ENCODE measurements around the gene LHFPL6. TPM values are rescaled to one million over a fixed set of nuclear protein-coding genes. Genes with fewer than 3 reads are reported as not detected.

Gene LHFPL6
- total RNA-seq, 1 experiment from 2014 or later, result 25.7 TPM

- H3K27ac ChIP-seq (ENCODE audit: low read length), result peak overlapping the region; percentile 54
- POLR2A ChIA-PET, result interaction anchor here (0.6 kb wide), 1 partner anchor 372 kb away, joined by 3 read pairs; no protein-coding TSS in a partner anchor
- CTCF ChIA-PET, result interaction anchor here (0.6 kb wide), 1 partner anchor 490 kb away, joined by 3 read pairs; no protein-coding TSS in a partner anchor
- 0 out of 4 replicates have a peak overlapping the region, but pooled peaks of 1 of the 2 experiments have one; percentile 8 for H3K4me3 ChIP-seq (ENCODE audit: low read depth in 2 of 2, low read length in 2 of 2)
- H3K9me3 ChIP-seq (ENCODE audit: control insufficient read depth, insufficient read depth, low read depth, low read length), result no peaks in the 10 kb centered on the region
- no peaks in the 10 kb centered on the region for H3K27me3 ChIP-seq (ENCODE audit: control insufficient read depth, insufficient read depth, low read length)
- DNase-seq (ENCODE audit: low read depth, low spot score) (no peak), ATAC-seq (peak; percentile 90)
- intact Hi-C loops (cut with micrococcal nuclease; ENCODE audit: unreplicated experiment) (loop anchor here (10.0 kb wide), 1 partner anchor 98 kb away; the partner anchor contains the start of gene LHFPL6), in situ Hi-C loops (cut with HindIII; ENCODE audit: low pct_unique_long_range_greater_than_20kb, low sequenced_read_pairs) (no loop called here)
- no TSS peak for BruUV-seq (replicated peaks)
- H3K4me1 ChIP-seq (ENCODE audit: control insufficient read depth, insufficient read depth, low read length), result peaks cover 13% of the 10 kb centered on the region
- TF ChIP-seq CTCF (IDR thresholded peaks at IDR 0.05), result no peak
- TF ChIP-seq TCF7L2 (IDR thresholded peaks at IDR 0.05; ENCODE audit: low read depth, low read length), result no peak; the same call in 1 of the 2 replicates
- TF ChIP-seq, protein P1, sequence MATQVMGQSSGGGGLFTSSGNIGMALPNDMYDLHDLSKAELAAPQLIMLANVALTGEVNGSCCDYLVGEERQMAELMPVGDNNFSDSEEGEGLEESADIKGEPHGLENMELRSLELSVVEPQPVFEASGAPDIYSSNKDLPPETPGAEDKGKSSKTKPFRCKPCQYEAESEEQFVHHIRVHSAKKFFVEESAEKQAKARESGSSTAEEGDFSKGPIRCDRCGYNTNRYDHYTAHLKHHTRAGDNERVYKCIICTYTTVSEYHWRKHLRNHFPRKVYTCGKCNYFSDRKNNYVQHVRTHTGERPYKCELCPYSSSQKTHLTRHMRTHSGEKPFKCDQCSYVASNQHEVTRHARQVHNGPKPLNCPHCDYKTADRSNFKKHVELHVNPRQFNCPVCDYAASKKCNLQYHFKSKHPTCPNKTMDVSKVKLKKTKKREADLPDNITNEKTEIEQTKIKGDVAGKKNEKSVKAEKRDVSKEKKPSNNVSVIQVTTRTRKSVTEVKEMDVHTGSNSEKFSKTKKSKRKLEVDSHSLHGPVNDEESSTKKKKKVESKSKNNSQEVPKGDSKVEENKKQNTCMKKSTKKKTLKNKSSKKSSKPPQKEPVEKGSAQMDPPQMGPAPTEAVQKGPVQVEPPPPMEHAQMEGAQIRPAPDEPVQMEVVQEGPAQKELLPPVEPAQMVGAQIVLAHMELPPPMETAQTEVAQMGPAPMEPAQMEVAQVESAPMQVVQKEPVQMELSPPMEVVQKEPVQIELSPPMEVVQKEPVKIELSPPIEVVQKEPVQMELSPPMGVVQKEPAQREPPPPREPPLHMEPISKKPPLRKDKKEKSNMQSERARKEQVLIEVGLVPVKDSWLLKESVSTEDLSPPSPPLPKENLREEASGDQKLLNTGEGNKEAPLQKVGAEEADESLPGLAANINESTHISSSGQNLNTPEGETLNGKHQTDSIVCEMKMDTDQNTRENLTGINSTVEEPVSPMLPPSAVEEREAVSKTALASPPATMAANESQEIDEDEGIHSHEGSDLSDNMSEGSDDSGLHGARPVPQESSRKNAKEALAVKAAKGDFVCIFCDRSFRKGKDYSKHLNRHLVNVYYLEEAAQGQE (IDR thresholded peaks at IDR 0.05; ENCODE audit: insufficient read depth in 1 of 2, low read depth in 2 of 2, low read length in 1 of 2), result no peak
- TF ChIP-seq SIN3A (IDR thresholded peaks at IDR 0.05; ENCODE audit: borderline replicate concordance, insufficient read depth, low read depth, low read length), result no peak
- peak; percentile 42; the same call in 1 of the 2 replicates for TF ChIP-seq POLR2AphosphoS5 (IDR thresholded peaks at IDR 0.05; ENCODE audit: low read depth, low read length)
- H3K36me3 ChIP-seq (ENCODE audit: control insufficient read depth, insufficient read depth, low read length), result no peaks in the 10 kb centered on the region
Measured at GRCh38 chr13:39506559-39507390, 96.2 kb downstream of the LHFPL6 start.

DNA sequence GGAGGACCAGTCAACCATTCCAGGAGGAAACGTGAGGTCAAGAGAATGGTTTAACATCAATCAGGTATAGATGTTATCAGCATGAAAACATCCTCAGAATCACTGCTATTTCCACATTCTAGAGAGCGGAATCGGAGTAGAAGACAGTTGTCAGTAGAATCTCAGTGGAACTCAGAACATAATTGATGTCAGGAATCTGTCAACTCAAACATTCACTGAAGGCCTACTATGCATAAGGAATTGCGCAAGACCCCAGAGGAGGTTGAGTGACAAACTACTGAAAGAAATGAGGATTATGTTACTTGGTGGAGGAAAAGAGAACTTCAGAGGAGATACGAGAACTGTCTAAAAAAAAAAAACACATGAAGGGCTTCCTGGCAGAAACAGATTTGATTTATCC is 97.8 kb downstream of the LHFPL6 start:
- Histone ChIP-seq H3K4me1 (ENCODE audit: control insufficient read depth, insufficient read depth, low read length) (peaks cover 18% of the 10 kb centered on the region), H3K36me3 (ENCODE audit: control insufficient read depth, insufficient read depth, low read length) (no peaks in the 10 kb centered on the region), H3K27ac (ENCODE audit: low read length) (peak overlapping the region; percentile 48; the same call in 1 of the 2 replicates), H3K9me3 (ENCODE audit: control insufficient read depth, insufficient read depth, low read depth, low read length) (no peaks in the 10 kb centered on the region), H3K27me3 (ENCODE audit: control insufficient read depth, insufficient read depth, low read length) (no peaks in the 10 kb centered on the region), H3K4me3 (ENCODE audit: low read depth in 2 of 2, low read length in 2 of 2) (no peak overlapping the region)
- no peak for ATAC-seq
- BruUV-seq (replicated peaks), result no TSS peak
- ChIA-PET CTCF (no interaction called here), POLR2A (no interaction called here)
- TF ChIP-seq SIN3A (IDR thresholded peaks at IDR 0.05; ENCODE audit: borderline replicate concordance, insufficient read depth, low read depth, low read length) (no peak), CTCF (IDR thresholded peaks at IDR 0.05) (no peak), TCF7L2 (IDR thresholded peaks at IDR 0.05; ENCODE audit: low read depth, low read length) (no peak), POLR2AphosphoS5 (IDR thresholded peaks at IDR 0.05; ENCODE audit: low read depth, low read length) (no peak)
- TF ChIP-seq, protein P1 (IDR thresholded peaks at IDR 0.05; ENCODE audit: insufficient read depth in 1 of 2, low read depth in 2 of 2, low read length in 1 of 2), result no peak
- in situ Hi-C loops (cut with HindIII; ENCODE audit: low pct_unique_long_range_greater_than_20kb, low sequenced_read_pairs), result no loop called here
- no peak for DNase-seq (ENCODE audit: low read depth, low spot score)
- intact Hi-C loops (cut with micrococcal nuclease; ENCODE audit: unreplicated experiment), result loop anchor here (10.0 kb wide), 1 partner anchor 100 kb away; the partner anchor contains the start of gene LHFPL6

All from Panc1 (cell line).